ENCODE results near the gene ADAP1.

Gene ADAP1

GRCh38 chr7:987909-988308 is 33.4 kb upstream of the ADAP1 start:
- Histone ChIP-seq H3K4me3 (ENCODE audit: low read depth, low read length) (no peak overlapping the region), H3K4me1 (peaks cover 15% of the 10 kb centered on the region), H3K9me3 (no peaks in the 10 kb centered on the region), H3K27me3 (no peaks in the 10 kb centered on the region), H3K36me3 (no peaks in the 10 kb centered on the region)
- TF ChIP-seq CTCF (IDR thresholded peaks at IDR 0.05; ENCODE audit: low read depth, low read length) = no peak
- no peak for DNase-seq

- Histone ChIP-seq H3K4me1 (peaks cover 15% of the 10 kb centered on the region), H3K4me3 (ENCODE audit: low read depth, low read length) (no peak overlapping the region), H3K36me3 (no peaks in the 10 kb centered on the region), H3K27me3 (no peaks in the 10 kb centered on the region), H3K9me3 (no peaks in the 10 kb centered on the region)
- no peak for TF ChIP-seq CTCF (IDR thresholded peaks at IDR 0.05; ENCODE audit: low read depth, low read length)
- no peak for DNase-seq
Observed at GRCh38 chr7:986766-987751, 32.6 kb upstream of the ADAP1 start.

- no peaks in the 10 kb centered on the region for H3K9me3 ChIP-seq
- no peak for TF ChIP-seq CTCF (IDR thresholded peaks at IDR 0.05; ENCODE audit: low read depth, low read length)
- peaks cover 15% of the 10 kb centered on the region for H3K4me1 ChIP-seq
- no peaks in the 10 kb centered on the region for H3K27me3 ChIP-seq
- DNase-seq = peak; percentile 74
- no peak overlapping the region for H3K4me3 ChIP-seq (ENCODE audit: low read depth, low read length)
- no peaks in the 10 kb centered on the region for H3K36me3 ChIP-seq
Observed at GRCh38 chr7:985915-986741, 31.6 kb upstream of the ADAP1 start.

GRCh38 chr7:985127-985416 is 30.6 kb upstream of the ADAP1 start:
- DNase-seq = no peak
- H3K36me3 ChIP-seq = no peaks in the 10 kb centered on the region
- no peak for TF ChIP-seq CTCF (IDR thresholded peaks at IDR 0.05; ENCODE audit: low read depth, low read length)
- H3K27me3 ChIP-seq = no peaks in the 10 kb centered on the region
- no peaks in the 10 kb centered on the region for H3K9me3 ChIP-seq
- peaks cover 18% of the 10 kb centered on the region for H3K4me1 ChIP-seq
- H3K4me3 ChIP-seq (ENCODE audit: low read depth, low read length) = no peak overlapping the region

GRCh38 chr7:984361-985126 is 30.1 kb upstream of the ADAP1 start:
- TF ChIP-seq CTCF (IDR thresholded peaks at IDR 0.05; ENCODE audit: low read depth, low read length) = no peak
- no peak overlapping the region for H3K4me3 ChIP-seq (ENCODE audit: low read depth, low read length)
- H3K36me3 ChIP-seq = no peaks in the 10 kb centered on the region
- H3K9me3 ChIP-seq = no peaks in the 10 kb centered on the region
- peaks cover 19% of the 10 kb centered on the region for H3K4me1 ChIP-seq
- no peaks in the 10 kb centered on the region for H3K27me3 ChIP-seq
- DNase-seq = no peak
